BJ (cell line): Measurements from ENCODE around the gene BMP4. TPM values are rescaled to one million over a fixed set of nuclear protein-coding genes. Genes with fewer than 3 reads are reported as not detected.

Source experiments
- CTCF ChIA-PET: fragments of 350-600 bp; formaldehyde crosslinking; extraction: SDS; loops from one replicate; lab custom pipeline; 2021; ENCODE audit warnings: antibody characterized with exemption, inconsistent platforms; lab: Yijun Ruan, JAX
- POLR2A ChIA-PET: fragments of 300-600 bp; sonication (Branson Sonifier 250); formaldehyde crosslinking; extraction: SDS; loops from one replicate; lab custom pipeline; 2021; ENCODE audit warnings: antibody characterized with exemption; lab: Charles Lee
- DNase-seq: peaks from one replicate; pipeline ENCODE4 v3.0.0-alpha.2; 2011; ENCODE audit warnings: low read depth
- H3K27me3 ChIP-seq: 2 replicates; pipeline ENCODE4 v1.6.0; 2011; ENCODE audit warnings: low read length; ENCODE audit not compliant: control insufficient read depth, insufficient read depth
- H3K36me3 ChIP-seq: 2 replicates; pipeline ENCODE4 v1.5.1; 2011; ENCODE audit warnings: low read length; ENCODE audit not compliant: control insufficient read depth, insufficient read depth
- H3K4me3 ChIP-seq: 2 replicates; pipeline ENCODE4 v1.5.1; 2011; ENCODE audit warnings: low read depth, mild to moderate bottlenecking, control low read depth, low read length
- CTCF ChIP-seq: IDR thresholded peaks from 2 replicates; pipeline ENCODE4 v1.5.1; 2011; ENCODE audit warnings: low read depth, mild to moderate bottlenecking, control low read depth, inconsistent platforms, low read length, moderate library complexity; ENCODE audit not compliant: insufficient read depth
- polyA plus RNA-seq: library from polyadenylated mRNA; depleted of rRNA; stranded (reverse); fragments of >200 nt; gene quantifications from 2 replicates; pipeline ENCODE4 v1.2.3, GENCODE V29; 2011

Gene BMP4
- polyA plus RNA-seq, 1 experiment, result 10.1 TPM

GRCh38 chr14:53927171-53927570, 29.5 kb downstream of the BMP4 start:
- Histone ChIP-seq H3K36me3 (no peaks in the 10 kb centered on the region), H3K4me3 (no peak overlapping the region), H3K27me3 (no peaks in the 10 kb centered on the region; the same call in 1 of the 2 replicates)
- CTCF ChIA-PET, result no interaction called here
- peak; percentile 51 for DNase-seq
- POLR2A ChIA-PET, result no interaction called here
- TF ChIP-seq CTCF, result no peak

GRCh38 chr14:53925201-53925766, 31.3 kb downstream of the BMP4 start:
- TF ChIP-seq CTCF, result no peak
- no peaks in the 10 kb centered on the region for H3K27me3 ChIP-seq
- ChIA-PET POLR2A (no interaction called here), CTCF (interaction anchor here (1.1 kb wide), 1 partner anchor 210 kb away, joined by 3 read pairs; no protein-coding TSS in a partner anchor)
- H3K36me3 ChIP-seq, result no peaks in the 10 kb centered on the region
- no peak overlapping the region for H3K4me3 ChIP-seq
- DNase-seq, result no peak

- Histone ChIP-seq H3K27me3 (no peaks in the 10 kb centered on the region), H3K36me3 (no peaks in the 10 kb centered on the region), H3K4me3 (no peak overlapping the region)
- DNase-seq, result peak; percentile 88
- POLR2A ChIA-PET, result interaction anchor here (0.6 kb wide), 1 partner anchor 1098 kb away, joined by 4 read pairs; no protein-coding TSS in a partner anchor
- CTCF ChIA-PET, result interaction anchor here (1.1 kb wide), 1 partner anchor 209 kb away, joined by 3 read pairs; no protein-coding TSS in a partner anchor
- TF ChIP-seq CTCF, result no peak
Observed at GRCh38 chr14:53924753-53925152, 31.9 kb downstream of the BMP4 start.

- CTCF ChIA-PET, result interaction anchor here (1.0 to 2.2 kb wide), 3 partner anchors 13 to 408 kb away, joined by 3 to 7 read pairs (median 3); no protein-coding TSS in a partner anchor
- H3K4me3 ChIP-seq, result no peak overlapping the region
- H3K27me3 ChIP-seq, result no peaks in the 10 kb centered on the region; the same call in 1 of the 2 replicates
- no peak for DNase-seq
- POLR2A ChIA-PET, result no interaction called here
- H3K36me3 ChIP-seq, result no peaks in the 10 kb centered on the region
- TF ChIP-seq CTCF, result no peak
Observed at GRCh38 chr14:53921027-53921426, 35.6 kb downstream of the BMP4 start.

- ChIA-PET POLR2A (no interaction called here), CTCF (no interaction called here)
- Histone ChIP-seq H3K4me3 (no peak overlapping the region), H3K27me3 (no peaks in the 10 kb centered on the region; the same call in 1 of the 2 replicates), H3K36me3 (no peaks in the 10 kb centered on the region)
- no peak for DNase-seq
- TF ChIP-seq CTCF, result no peak
Observed at GRCh38 chr14:53916239-53916638, 40.4 kb downstream of the BMP4 start.
